ENCODE measurements around the gene BMERB1.

Gene BMERB1

DNA sequence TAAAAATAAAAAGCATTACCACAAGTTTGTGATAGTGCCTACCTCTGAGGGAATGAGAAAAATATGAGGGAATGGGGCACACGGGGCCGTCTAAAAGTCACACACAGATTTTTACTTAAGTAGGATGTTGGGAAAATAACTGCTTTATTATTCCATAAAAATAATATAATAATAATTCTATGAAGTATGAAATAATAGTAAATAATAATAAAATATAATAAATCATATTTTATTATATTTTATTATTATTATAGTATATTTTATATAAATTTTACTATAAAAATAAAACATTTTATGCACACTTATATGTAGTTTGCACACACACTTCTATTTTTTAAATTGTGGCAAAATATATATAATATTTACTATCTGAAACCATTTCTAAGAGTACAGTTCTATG lies 92.3 kb downstream of the BMERB1 start:
- Histone ChIP-seq H3K4me2 (ENCODE audit: low read length) (no peak overlapping the region), H3K9me3 (ENCODE audit: control insufficient read depth, low read length) (no peaks in the 10 kb centered on the region), H2AFZ (no peak overlapping the region), H3K79me2 (peaks cover 2% of the 10 kb centered on the region), H3K4me3 (ENCODE audit: low read depth, low read length) (no peak overlapping the region), H3K27me3 (ENCODE audit: control insufficient read depth, insufficient read depth, low read length) (no peaks in the 10 kb centered on the region), H3K9ac (no peak overlapping the region), H3K4me1 (no peaks in the 10 kb centered on the region), H3K27ac (no peak overlapping the region), H3K36me3 (ENCODE audit: control insufficient read depth, insufficient read depth, low read length) (no peaks in the 10 kb centered on the region)
- TF ChIP-seq, protein P1, sequence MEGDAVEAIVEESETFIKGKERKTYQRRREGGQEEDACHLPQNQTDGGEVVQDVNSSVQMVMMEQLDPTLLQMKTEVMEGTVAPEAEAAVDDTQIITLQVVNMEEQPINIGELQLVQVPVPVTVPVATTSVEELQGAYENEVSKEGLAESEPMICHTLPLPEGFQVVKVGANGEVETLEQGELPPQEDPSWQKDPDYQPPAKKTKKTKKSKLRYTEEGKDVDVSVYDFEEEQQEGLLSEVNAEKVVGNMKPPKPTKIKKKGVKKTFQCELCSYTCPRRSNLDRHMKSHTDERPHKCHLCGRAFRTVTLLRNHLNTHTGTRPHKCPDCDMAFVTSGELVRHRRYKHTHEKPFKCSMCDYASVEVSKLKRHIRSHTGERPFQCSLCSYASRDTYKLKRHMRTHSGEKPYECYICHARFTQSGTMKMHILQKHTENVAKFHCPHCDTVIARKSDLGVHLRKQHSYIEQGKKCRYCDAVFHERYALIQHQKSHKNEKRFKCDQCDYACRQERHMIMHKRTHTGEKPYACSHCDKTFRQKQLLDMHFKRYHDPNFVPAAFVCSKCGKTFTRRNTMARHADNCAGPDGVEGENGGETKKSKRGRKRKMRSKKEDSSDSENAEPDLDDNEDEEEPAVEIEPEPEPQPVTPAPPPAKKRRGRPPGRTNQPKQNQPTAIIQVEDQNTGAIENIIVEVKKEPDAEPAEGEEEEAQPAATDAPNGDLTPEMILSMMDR (IDR thresholded peaks at IDR 0.05) = no peak

GRCh38 chr16:15529673-15530072 lies 95.3 kb downstream of the BMERB1 start:
- TF ChIP-seq, protein P1 (IDR thresholded peaks at IDR 0.05) = no peak
- Histone ChIP-seq H2AFZ (no peak overlapping the region), H3K79me2 (peaks cover 6% of the 10 kb centered on the region), H3K4me1 (no peaks in the 10 kb centered on the region), H3K4me2 (ENCODE audit: low read length) (no peak overlapping the region), H3K4me3 (ENCODE audit: low read depth, low read length) (no peak overlapping the region), H3K9me3 (ENCODE audit: control insufficient read depth, low read length) (no peaks in the 10 kb centered on the region), H3K9ac (no peak overlapping the region), H3K27me3 (ENCODE audit: control insufficient read depth, insufficient read depth, low read length) (no peaks in the 10 kb centered on the region), H3K36me3 (ENCODE audit: control insufficient read depth, insufficient read depth, low read length) (no peaks in the 10 kb centered on the region), H3K27ac (no peak overlapping the region)

GRCh38 chr16:15530085-15530484 lies 95.7 kb downstream of the BMERB1 start:
- TF ChIP-seq, protein P1 (IDR thresholded peaks at IDR 0.05) = no peak
- H3K4me3 ChIP-seq (ENCODE audit: low read depth, low read length) = no peak overlapping the region
- no peaks in the 10 kb centered on the region for H3K4me1 ChIP-seq
- H3K27me3 ChIP-seq (ENCODE audit: control insufficient read depth, insufficient read depth, low read length) = no peaks in the 10 kb centered on the region
- H3K9me3 ChIP-seq (ENCODE audit: control insufficient read depth, low read length) = no peaks in the 10 kb centered on the region
- H3K79me2 ChIP-seq = peaks cover 6% of the 10 kb centered on the region
- H3K4me2 ChIP-seq (ENCODE audit: low read length) = no peak overlapping the region
- H2AFZ ChIP-seq = no peak overlapping the region
- H3K9ac ChIP-seq = no peak overlapping the region
- H3K27ac ChIP-seq = no peak overlapping the region
- no peaks in the 10 kb centered on the region for H3K36me3 ChIP-seq (ENCODE audit: control insufficient read depth, insufficient read depth, low read length)

DNA sequence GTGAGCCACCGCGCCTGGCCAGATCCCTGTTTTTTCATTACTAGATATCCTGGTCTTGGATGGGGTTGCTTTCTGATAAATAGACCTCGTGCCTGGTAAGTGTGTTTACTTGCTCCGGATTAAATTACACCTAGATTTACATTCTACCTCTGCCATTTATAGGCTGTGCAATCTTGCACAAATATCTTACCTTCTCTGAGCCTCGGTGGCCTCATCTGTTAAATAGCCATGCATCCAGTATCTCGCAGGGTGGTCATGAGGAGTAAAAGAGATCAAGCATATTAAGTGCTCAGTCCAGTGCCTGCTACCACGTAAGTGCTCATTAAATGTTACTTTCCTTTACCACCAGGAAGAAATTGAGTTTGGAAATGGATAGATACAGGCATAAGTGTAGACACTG lies 98.4 kb downstream of the BMERB1 start:
- Histone ChIP-seq H2AFZ (no peak overlapping the region), H3K4me2 (ENCODE audit: low read length) (no peak overlapping the region), H3K27me3 (ENCODE audit: control insufficient read depth, insufficient read depth, low read length) (no peaks in the 10 kb centered on the region), H3K79me2 (peaks cover 6% of the 10 kb centered on the region), H3K27ac (no peak overlapping the region), H3K4me3 (ENCODE audit: low read depth, low read length) (no peak overlapping the region), H3K4me1 (no peaks in the 10 kb centered on the region), H3K9ac (no peak overlapping the region), H3K9me3 (ENCODE audit: control insufficient read depth, low read length) (no peaks in the 10 kb centered on the region), H3K36me3 (ENCODE audit: control insufficient read depth, insufficient read depth, low read length) (no peaks in the 10 kb centered on the region)
- TF ChIP-seq, protein P1 (IDR thresholded peaks at IDR 0.05) = no peak

DNA sequence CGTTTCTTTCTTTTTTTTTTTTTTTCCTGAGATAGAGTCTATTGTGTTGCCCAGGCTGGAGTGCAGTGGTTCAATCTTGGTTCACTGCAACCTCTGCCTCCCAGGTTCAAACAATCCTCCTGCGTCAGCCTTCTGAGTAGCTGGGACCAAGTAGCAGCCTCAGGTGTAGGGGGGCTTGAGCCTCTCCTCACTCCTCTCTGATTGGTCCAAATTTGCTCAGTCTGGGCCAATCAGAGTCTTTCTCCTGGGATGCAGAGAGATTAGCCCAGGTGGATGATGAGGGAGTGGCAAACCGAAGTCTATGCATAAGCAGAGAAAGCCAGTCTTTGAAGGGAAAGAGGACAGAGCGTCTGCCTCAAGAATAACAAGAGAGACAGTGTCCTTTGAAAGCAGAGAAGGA lies 99.0 kb downstream of the BMERB1 start:
- H3K4me1 ChIP-seq = no peaks in the 10 kb centered on the region
- no peak overlapping the region for H3K27ac ChIP-seq
- H3K4me2 ChIP-seq (ENCODE audit: low read length) = no peak overlapping the region
- no peak overlapping the region for H2AFZ ChIP-seq
- H3K79me2 ChIP-seq = peaks cover 6% of the 10 kb centered on the region
- H3K4me3 ChIP-seq (ENCODE audit: low read depth, low read length) = no peak overlapping the region
- H3K9me3 ChIP-seq (ENCODE audit: control insufficient read depth, low read length) = no peaks in the 10 kb centered on the region
- no peaks in the 10 kb centered on the region for H3K27me3 ChIP-seq (ENCODE audit: control insufficient read depth, insufficient read depth, low read length)
- H3K36me3 ChIP-seq (ENCODE audit: control insufficient read depth, insufficient read depth, low read length) = no peaks in the 10 kb centered on the region
- H3K9ac ChIP-seq = no peak overlapping the region
- TF ChIP-seq, protein P1 (IDR thresholded peaks at IDR 0.05) = no peak

All from parathyroid adenoma (tissue), 2 donors.